Endodermal cell (in vitro differentiated cells): ENCODE measurements around the gene RAPGEF4. TPM values are rescaled to one million over a fixed set of nuclear protein-coding genes. Genes with fewer than 3 reads are reported as not detected.

Experiments
- DNase-seq: peaks from one replicate; pipeline ENCODE4 v3.0.0-alpha.2; 2017
- H3K27ac ChIP-seq: 2 replicates; pipeline ENCODE4 v1.5.1; 2013; ENCODE audit warnings: mild to moderate bottlenecking, low read depth, low read length, moderate library complexity
- H3K27me3 ChIP-seq: 2 replicates; pipeline ENCODE4 v1.6.1; 2013; ENCODE audit warnings: mild to moderate bottlenecking, low read length, moderate library complexity; ENCODE audit not compliant: insufficient read depth, control insufficient read depth, poor library complexity, severe bottlenecking
- H3K36me3 ChIP-seq: 2 replicates; pipeline ENCODE4 v1.7.0; 2013; ENCODE audit warnings: mild to moderate bottlenecking, low read length, moderate library complexity; ENCODE audit not compliant: control insufficient read depth, insufficient read depth
- H3K4me1 ChIP-seq: one replicate; pipeline ENCODE4 v1.7.0; 2013; ENCODE audit warnings: low read length; ENCODE audit not compliant: control insufficient read depth, insufficient read depth
- H3K4me3 ChIP-seq: 2 replicates; pipeline ENCODE4 v1.5.1; 2013; ENCODE audit warnings: mild to moderate bottlenecking, low read length, moderate library complexity
- H3K9ac ChIP-seq: 2 replicates; pipeline ENCODE4 v1.6.1; 2013; ENCODE audit warnings: mild to moderate bottlenecking, low read length, moderate library complexity; ENCODE audit not compliant: poor library complexity, severe bottlenecking; ENCODE audit errors: extremely low read depth
- H3K9me3 ChIP-seq: 2 replicates; pipeline ENCODE4 v1.6.1; 2013; ENCODE audit warnings: mild to moderate bottlenecking, low read length, moderate library complexity; ENCODE audit not compliant: control insufficient read depth
- H3K27ac Mint-ChIP-seq: 2 replicates; pipeline ENCODE4 v1.8.0; 2020; ENCODE audit warnings: mixed read lengths
- H3K27me3 Mint-ChIP-seq: 2 replicates; pipeline ENCODE4 v1.8.0; 2021; ENCODE audit warnings: mild to moderate bottlenecking, mixed read lengths; ENCODE audit not compliant: insufficient read depth
- H3K36me3 Mint-ChIP-seq: 2 replicates; pipeline ENCODE4 v1.8.0; 2020; ENCODE audit warnings: low read depth, mixed read lengths
- H3K4me1 Mint-ChIP-seq: 2 replicates; pipeline ENCODE4 v1.8.0; 2020; ENCODE audit warnings: mixed read lengths
- H3K4me3 Mint-ChIP-seq: 2 replicates; pipeline ENCODE4 v1.8.0; 2020; ENCODE audit warnings: mild to moderate bottlenecking, moderate library complexity, mixed read lengths
- H3K9me3 Mint-ChIP-seq: 2 replicates; pipeline ENCODE4 v1.8.0; 2020; ENCODE audit warnings: mild to moderate bottlenecking, mixed read lengths
- WGBS, 2 experiments: methylation state at CpG; one replicate each; pipeline versions ENCODE4 v1.1.5 to v1.1.7; 2013; ENCODE audit warnings: missing lambda C conversion rate in 2 of 2, mixed read lengths in 1 of 2; ENCODE audit not compliant: insufficient coverage in 1 of 2, insufficient read length in 1 of 2; 5-methylcytosine and 5-hydroxymethylcytosine counted together
- total RNA-seq, 2 donors: library from RNA; stranded (reverse); fragmentation: NEBNext Ultra II Directional in 1 of 2; extraction: Animal tissue kit (Norgen Biotek cat#: 25700) in 1 of 2; gene quantifications; 2 replicates in 1 of 2; 3 replicates in 1 of 2; pipeline ENCODE4 v1.2.1, GENCODE V29; 2021
- TF ChIP-seq, protein P1 (sequence below): fragments of 200-600 bp; sonication (generic); conservative IDR thresholded peaks from 2 replicates; pipeline ENCODE4 v1.5.0; 2021; ENCODE audit warnings: antibody characterized with exemption, mild to moderate bottlenecking

Gene RAPGEF4
- total RNA-seq, 2 donors from 2014 or later, result 0.77 to 0.88 TPM

GRCh38 chr2:172761306-172761705, 25.7 kb downstream of the RAPGEF4 start:
- no peak overlapping the region for H3K27ac ChIP-seq
- Mint-ChIP-seq H3K9me3 (peaks cover 18% of the 10 kb centered on the region), H3K36me3 (peaks cover 2% of the 10 kb centered on the region), H3K4me3 (no peak overlapping the region), H3K27me3 (no peaks in the 10 kb centered on the region), H3K4me1 (no peaks in the 10 kb centered on the region), H3K27ac (no peak overlapping the region)
- H3K36me3 ChIP-seq, result no peaks in the 10 kb centered on the region
- TF ChIP-seq, protein P1, sequence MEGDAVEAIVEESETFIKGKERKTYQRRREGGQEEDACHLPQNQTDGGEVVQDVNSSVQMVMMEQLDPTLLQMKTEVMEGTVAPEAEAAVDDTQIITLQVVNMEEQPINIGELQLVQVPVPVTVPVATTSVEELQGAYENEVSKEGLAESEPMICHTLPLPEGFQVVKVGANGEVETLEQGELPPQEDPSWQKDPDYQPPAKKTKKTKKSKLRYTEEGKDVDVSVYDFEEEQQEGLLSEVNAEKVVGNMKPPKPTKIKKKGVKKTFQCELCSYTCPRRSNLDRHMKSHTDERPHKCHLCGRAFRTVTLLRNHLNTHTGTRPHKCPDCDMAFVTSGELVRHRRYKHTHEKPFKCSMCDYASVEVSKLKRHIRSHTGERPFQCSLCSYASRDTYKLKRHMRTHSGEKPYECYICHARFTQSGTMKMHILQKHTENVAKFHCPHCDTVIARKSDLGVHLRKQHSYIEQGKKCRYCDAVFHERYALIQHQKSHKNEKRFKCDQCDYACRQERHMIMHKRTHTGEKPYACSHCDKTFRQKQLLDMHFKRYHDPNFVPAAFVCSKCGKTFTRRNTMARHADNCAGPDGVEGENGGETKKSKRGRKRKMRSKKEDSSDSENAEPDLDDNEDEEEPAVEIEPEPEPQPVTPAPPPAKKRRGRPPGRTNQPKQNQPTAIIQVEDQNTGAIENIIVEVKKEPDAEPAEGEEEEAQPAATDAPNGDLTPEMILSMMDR, result no peak
- H3K9me3 ChIP-seq, result no peaks in the 10 kb centered on the region
- no peaks in the 10 kb centered on the region for H3K4me1 ChIP-seq
- no peak overlapping the region for H3K9ac ChIP-seq
- H3K27me3 ChIP-seq, result no peaks in the 10 kb centered on the region
- no peak for DNase-seq
- no peak overlapping the region for H3K4me3 ChIP-seq
- WGBS, 2 experiments, result 90 to 97% methylated on average over 2 to 4 of the region's 4 CpGs

GRCh38 chr2:172762574-172762973, 26.9 kb downstream of the RAPGEF4 start:
- Mint-ChIP-seq H3K36me3 (peaks cover 2% of the 10 kb centered on the region), H3K27me3 (no peaks in the 10 kb centered on the region), H3K4me3 (no peak overlapping the region), H3K4me1 (no peaks in the 10 kb centered on the region), H3K9me3 (peaks cover 18% of the 10 kb centered on the region), H3K27ac (no peak overlapping the region)
- WGBS, 2 experiments, result 90 to 100% methylated on average over 2 of the region's 2 CpGs
- Histone ChIP-seq H3K27me3 (no peaks in the 10 kb centered on the region), H3K36me3 (no peaks in the 10 kb centered on the region), H3K9ac (no peak overlapping the region), H3K27ac (no peak overlapping the region), H3K4me3 (no peak overlapping the region), H3K4me1 (no peaks in the 10 kb centered on the region), H3K9me3 (no peaks in the 10 kb centered on the region)
- DNase-seq, result no peak
- TF ChIP-seq, protein P1, result no peak

GRCh38 chr2:172763079-172763478, 27.4 kb downstream of the RAPGEF4 start:
- H3K4me1 Mint-ChIP-seq, result no peaks in the 10 kb centered on the region

More at GRCh38 chr2:172763079-172763478, 27.4 kb downstream of the RAPGEF4 start:
- H3K4me1 ChIP-seq, result no peaks in the 10 kb centered on the region
- Mint-ChIP-seq H3K27me3 (no peaks in the 10 kb centered on the region), H3K36me3 (peaks cover 2% of the 10 kb centered on the region), H3K27ac (no peak overlapping the region), H3K4me3 (no peak overlapping the region), H3K9me3 (peaks cover 18% of the 10 kb centered on the region)
- TF ChIP-seq, protein P1, result no peak
- no peak overlapping the region for H3K4me3 ChIP-seq
- no peaks in the 10 kb centered on the region for H3K9me3 ChIP-seq
- no peak for DNase-seq
- WGBS, 2 experiments, result 96% methylated on average over 2 of the region's 2 CpGs
- no peak overlapping the region for H3K9ac ChIP-seq
- H3K27me3 ChIP-seq, result no peaks in the 10 kb centered on the region
- H3K27ac ChIP-seq, result no peak overlapping the region
- H3K36me3 ChIP-seq, result no peaks in the 10 kb centered on the region
